Thyroid gland (tissue), 4 donors: ENCODE data around the gene STIM2.

Experiments
- CTCF ChIP-seq, 6 experiments: fragments of 200-600 bp in 3 of 6; fragments of 450-650 bp in 3 of 6; sonication (generic) in 3 of 6; IDR thresholded peaks; one replicate each; pipeline ENCODE4 v1.5.1; 2016 to 2019; ENCODE audit warnings: antibody characterized with exemption in 6 of 6, mild to moderate bottlenecking in 2 of 6, inconsistent platforms in 1 of 6, moderate library complexity in 1 of 6
- POLR2A ChIP-seq, 2 donors: fragments of 450-650 bp; IDR thresholded peaks; one replicate each; pipeline ENCODE4 v1.6.1; 2017; ENCODE audit warnings: antibody characterized with exemption in 2 of 2, mild to moderate bottlenecking in 2 of 2, moderate library complexity in 1 of 2

- TF ChIP-seq CTCF (IDR thresholded peaks at IDR 0.05) (no peak), POLR2A (IDR thresholded peaks at IDR 0.05) (no peak)
These were observed 155.9 kb downstream of the STIM2 start for GRCh38 chr4:27016551-27016950.
